Liver (tissue), 3 donors: ENCODE measurements around the gene MGRN1.

Source experiments
- EGR1 ChIP-seq, 2 donors: IDR thresholded peaks; 2 replicates each; pipeline ENCODE4 v1.6.1; 2016 to 2018; ENCODE audit warnings: antibody characterized with exemption in 2 of 2, low read depth in 2 of 2
- FOXA1 ChIP-seq: IDR thresholded peaks from 2 replicates; pipeline ENCODE4 v1.6.1; 2016; ENCODE audit warnings: antibody characterized with exemption
- GABPA ChIP-seq, 2 donors: IDR thresholded peaks in 1 of 2; conservative IDR thresholded peaks in 1 of 2; 2 replicates each; pipeline ENCODE4 v1.6.1; 2016; ENCODE audit warnings: antibody characterized with exemption in 2 of 2, mild to moderate bottlenecking in 1 of 2, moderate library complexity in 1 of 2
- HNF4G ChIP-seq: IDR thresholded peaks from 2 replicates; pipeline ENCODE4 v1.6.1; 2016; ENCODE audit warnings: antibody characterized with exemption
- JUND ChIP-seq, 2 donors: IDR thresholded peaks; 2 replicates each; pipeline ENCODE4 v1.6.1; 2016; ENCODE audit warnings: antibody characterized with exemption in 2 of 2
- MAX ChIP-seq: IDR thresholded peaks from 2 replicates; pipeline ENCODE4 v1.6.1; 2016; ENCODE audit warnings: antibody characterized with exemption
- NR2F2 ChIP-seq: IDR thresholded peaks from 2 replicates; pipeline ENCODE4 v1.6.1; 2016; ENCODE audit warnings: antibody characterized with exemption
- RAD21 ChIP-seq, 2 donors: IDR thresholded peaks; 2 replicates each; pipeline ENCODE4 v1.6.1; 2016; ENCODE audit warnings: antibody characterized with exemption in 2 of 2, mild to moderate bottlenecking in 2 of 2
- REST ChIP-seq: IDR thresholded peaks from 2 replicates; pipeline ENCODE4 v1.6.1; 2016; ENCODE audit warnings: antibody characterized with exemption, mild to moderate bottlenecking
- RXRA ChIP-seq, 2 donors: IDR thresholded peaks; 2 replicates each; pipeline ENCODE4 v1.6.1; 2017 to 2018; ENCODE audit warnings: antibody characterized with exemption in 2 of 2, mild to moderate bottlenecking in 1 of 2
- SP1 ChIP-seq: IDR thresholded peaks from 2 replicates; pipeline ENCODE4 v1.6.1; 2018; ENCODE audit warnings: antibody characterized with exemption, mild to moderate bottlenecking
- TAF1 ChIP-seq: conservative IDR thresholded peaks from 2 replicates; pipeline ENCODE4 v1.6.1; 2016; ENCODE audit warnings: antibody characterized with exemption, mild to moderate bottlenecking
- TF ChIP-seq, protein P1 (sequence below): fragments of 150-350 bp; IDR thresholded peaks from 2 replicates; pipeline ENCODE4 v1.5.1; 2017; ENCODE audit warnings: improper control_type of control experiment, low read depth, low read length; ENCODE audit not compliant: missing input control
- TF ChIP-seq, protein P2 (sequence below): IDR thresholded peaks from 2 replicates; pipeline ENCODE4 v1.6.1; 2016; ENCODE audit warnings: antibody characterized with exemption
- donor health status: healthy.
- donor health status: healthy.

DNA sequence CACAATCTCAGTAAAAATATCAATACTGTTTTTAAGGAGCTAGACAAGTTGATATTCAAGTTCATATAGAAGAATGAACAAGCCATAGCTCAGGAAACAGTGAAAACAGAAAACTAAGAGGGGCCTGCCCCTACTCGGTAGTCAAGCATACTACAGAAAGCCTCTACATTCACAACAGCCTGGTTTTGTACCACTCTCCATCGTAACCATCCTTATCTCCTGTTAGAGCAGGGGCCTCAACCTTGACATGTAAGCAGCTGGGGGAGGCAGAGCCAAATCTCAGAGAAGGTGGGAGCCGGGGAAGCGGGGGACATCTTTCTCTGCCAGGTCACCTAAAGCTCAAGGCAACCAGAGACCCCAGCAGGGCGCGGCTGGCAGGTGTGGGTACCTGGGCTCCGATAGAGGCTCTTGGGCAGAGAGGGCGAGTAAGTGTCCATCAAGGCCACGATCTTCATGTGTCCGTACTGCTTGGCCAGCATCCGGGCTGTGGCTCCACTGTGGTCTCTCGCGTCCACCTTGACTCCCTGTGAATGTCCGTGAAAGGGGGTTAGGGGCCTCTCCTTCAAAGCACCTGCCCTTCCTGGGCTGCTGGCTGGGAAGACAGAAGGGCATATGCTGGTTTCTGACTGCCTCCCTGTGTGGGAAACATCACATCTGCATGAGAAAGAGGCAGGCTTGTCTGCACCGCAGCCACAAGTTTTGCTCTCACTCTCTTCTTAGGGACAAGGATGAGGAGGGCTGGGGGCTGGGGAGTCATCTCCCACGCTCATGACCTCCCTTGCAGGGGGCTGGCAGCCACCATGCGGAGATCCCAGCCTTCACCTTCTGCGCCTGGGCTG is 89.3 kb downstream of the MGRN1 start:
- TF ChIP-seq, protein P1, sequence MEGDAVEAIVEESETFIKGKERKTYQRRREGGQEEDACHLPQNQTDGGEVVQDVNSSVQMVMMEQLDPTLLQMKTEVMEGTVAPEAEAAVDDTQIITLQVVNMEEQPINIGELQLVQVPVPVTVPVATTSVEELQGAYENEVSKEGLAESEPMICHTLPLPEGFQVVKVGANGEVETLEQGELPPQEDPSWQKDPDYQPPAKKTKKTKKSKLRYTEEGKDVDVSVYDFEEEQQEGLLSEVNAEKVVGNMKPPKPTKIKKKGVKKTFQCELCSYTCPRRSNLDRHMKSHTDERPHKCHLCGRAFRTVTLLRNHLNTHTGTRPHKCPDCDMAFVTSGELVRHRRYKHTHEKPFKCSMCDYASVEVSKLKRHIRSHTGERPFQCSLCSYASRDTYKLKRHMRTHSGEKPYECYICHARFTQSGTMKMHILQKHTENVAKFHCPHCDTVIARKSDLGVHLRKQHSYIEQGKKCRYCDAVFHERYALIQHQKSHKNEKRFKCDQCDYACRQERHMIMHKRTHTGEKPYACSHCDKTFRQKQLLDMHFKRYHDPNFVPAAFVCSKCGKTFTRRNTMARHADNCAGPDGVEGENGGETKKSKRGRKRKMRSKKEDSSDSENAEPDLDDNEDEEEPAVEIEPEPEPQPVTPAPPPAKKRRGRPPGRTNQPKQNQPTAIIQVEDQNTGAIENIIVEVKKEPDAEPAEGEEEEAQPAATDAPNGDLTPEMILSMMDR, result no peak
- TF ChIP-seq FOXA1 (no peak), REST (no peak), MAX (no peak), SP1 (no peak), HNF4G (no peak), TAF1 (no peak), JUND (IDR thresholded peaks at IDR 0.05) (no peak), GABPA (IDR thresholded peaks at IDR 0.05 in 1 of 2, conservative IDR thresholded peaks at IDR 0.05 in 1 of 2) (no peak), RAD21 (IDR thresholded peaks at IDR 0.05) (no peak), EGR1 (IDR thresholded peaks at IDR 0.05; ENCODE audit: low read depth in 2 of 2) (no peak), NR2F2 (no peak), RXRA (IDR thresholded peaks at IDR 0.05) (no peak)
- TF ChIP-seq, protein P2, sequence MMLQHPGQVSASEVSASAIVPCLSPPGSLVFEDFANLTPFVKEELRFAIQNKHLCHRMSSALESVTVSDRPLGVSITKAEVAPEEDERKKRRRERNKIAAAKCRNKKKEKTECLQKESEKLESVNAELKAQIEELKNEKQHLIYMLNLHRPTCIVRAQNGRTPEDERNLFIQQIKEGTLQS, result no peak
